Measurements from ENCODE around the gene OPRM1.
"Not testable (repeated sequence)": the region's sequence is repeated elsewhere in the genome, so short reads cannot be mapped to it uniquely, and the experiment has no call there.

Gene OPRM1

GRCh38 chr6:154213782-154214181 lies 174.7 kb downstream of the OPRM1 start:
- DNase-seq, result no peak

DNA sequence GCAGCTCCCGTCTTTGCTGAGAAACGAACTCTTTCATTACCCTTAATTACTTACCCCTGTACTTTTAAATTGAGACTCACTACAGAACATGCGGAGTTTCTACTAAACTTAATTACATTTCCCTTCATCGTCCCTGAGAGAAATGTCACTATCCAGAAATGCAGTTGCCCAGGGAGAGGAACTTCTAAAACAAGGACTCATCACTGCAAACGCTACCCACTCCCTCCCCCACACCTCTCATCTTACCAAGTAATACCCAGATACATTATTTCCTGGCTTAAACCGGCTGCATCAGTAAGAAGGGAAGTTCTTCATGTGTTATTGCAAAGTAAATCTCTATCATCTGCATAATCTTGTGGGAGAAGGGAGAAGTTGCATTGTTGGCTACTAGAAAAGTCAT lies 179.3 kb downstream of the OPRM1 start:
- DNase-seq, result no peak

- DNase-seq, result no peak
Observed at GRCh38 chr6:154218787-154219186, 179.7 kb downstream of the OPRM1 start.

GRCh38 chr6:154219250-154219649 lies 180.2 kb downstream of the OPRM1 start:
- DNase-seq, result no peak

DNA sequence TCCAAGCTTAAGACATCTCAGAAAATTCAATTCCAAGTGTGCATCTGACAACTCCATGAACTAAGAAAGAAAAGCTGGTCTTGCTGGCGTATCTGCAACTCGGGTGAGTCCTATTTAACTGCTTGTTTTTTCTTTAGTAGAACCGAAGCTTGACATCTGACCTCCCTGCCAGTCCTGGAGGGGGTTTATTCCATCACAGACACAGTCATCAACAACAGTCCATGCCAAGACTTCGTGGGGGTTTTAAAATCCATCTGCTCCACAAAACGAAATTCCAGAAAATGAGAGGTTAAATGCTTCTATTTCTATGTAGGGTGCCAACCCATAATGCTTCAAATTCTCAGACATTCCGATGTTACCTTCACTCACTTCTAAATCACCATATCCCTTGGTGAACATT lies 183.7 kb downstream of the OPRM1 start:
- no peak for DNase-seq

DNA sequence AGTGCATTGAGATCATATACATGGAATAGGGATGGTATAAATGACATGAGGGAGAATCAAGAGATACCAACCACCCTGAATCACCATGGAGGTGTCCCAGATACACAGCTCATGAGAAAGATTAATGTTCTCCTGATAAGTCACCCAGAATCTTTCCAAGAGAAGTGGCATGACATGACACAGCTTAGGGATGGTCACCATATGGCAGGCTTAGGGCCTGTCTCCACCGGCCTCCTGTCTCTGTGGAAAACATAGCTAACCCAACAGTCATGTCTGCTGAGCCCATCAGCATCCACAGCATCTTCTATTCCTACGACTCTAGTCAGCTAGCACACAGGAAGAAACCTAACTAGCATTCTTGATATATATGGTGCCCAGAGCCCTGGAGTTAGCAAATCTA lies 184.3 kb downstream of the OPRM1 start:
- no peak for DNase-seq

DNA sequence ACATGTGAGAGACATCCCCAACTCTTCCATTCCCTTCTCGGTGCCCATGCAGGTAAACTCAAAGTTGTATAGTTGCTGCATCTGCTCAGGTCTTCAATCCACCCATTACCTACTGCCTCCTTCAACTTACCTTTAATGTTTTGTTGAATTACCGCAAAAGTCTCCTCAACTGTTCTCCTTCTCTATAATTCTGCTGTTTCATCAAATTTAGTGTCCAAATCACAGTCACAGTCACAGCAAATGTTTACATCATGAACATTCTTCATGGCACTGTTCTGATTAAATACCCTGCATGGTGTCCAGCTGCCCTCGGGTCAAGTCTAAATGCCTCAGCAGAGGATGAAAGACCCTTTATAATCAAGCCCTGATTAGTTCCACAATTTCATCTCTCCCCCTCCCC lies 187.4 kb downstream of the OPRM1 start:
- no peak for DNase-seq

- DNase-seq, result no peak
Observed at GRCh38 chr6:154227862-154228520, 189.0 kb downstream of the OPRM1 start.

GRCh38 chr6:154228521-154228905 lies 189.5 kb downstream of the OPRM1 start:
- no peak for DNase-seq

DNA sequence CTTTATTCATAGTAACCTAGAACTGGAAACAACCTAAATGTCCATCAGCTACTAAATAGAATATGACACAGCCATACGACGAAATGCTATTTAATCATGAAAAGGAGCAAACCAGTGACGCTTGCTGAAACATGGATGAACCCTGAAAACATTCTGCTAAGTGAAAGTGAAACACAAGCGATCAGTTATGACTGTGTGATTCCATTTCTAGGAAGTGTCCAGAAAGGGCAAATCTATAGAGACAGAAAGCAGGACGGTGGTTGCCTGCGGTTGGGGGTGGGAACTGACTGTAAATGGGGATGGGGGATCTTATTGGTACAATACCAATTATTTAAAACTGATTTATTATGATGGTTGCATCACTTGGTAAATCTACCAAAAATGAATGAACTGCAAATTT lies 190.7 kb downstream of the OPRM1 start:
- no peak for DNase-seq

DNA sequence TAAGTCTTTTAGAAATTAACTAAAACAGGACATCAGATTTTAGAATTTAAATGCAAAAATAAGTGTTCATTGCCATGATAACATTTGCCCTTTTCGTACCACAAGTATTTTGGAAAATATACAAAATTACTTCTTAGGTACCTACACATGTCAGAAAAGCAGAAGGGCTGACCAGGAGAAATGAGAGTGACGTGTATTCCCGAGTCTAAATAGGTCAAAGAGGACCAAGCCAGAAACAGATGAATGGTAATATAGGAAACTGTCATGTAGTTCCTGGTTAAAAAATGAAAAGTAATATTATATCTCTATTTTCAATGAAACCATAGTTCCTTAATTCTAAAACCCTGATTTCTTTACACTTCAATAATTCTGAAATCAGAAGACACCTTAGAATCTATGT lies 191.4 kb downstream of the OPRM1 start:
- DNase-seq, result no peak

DNA sequence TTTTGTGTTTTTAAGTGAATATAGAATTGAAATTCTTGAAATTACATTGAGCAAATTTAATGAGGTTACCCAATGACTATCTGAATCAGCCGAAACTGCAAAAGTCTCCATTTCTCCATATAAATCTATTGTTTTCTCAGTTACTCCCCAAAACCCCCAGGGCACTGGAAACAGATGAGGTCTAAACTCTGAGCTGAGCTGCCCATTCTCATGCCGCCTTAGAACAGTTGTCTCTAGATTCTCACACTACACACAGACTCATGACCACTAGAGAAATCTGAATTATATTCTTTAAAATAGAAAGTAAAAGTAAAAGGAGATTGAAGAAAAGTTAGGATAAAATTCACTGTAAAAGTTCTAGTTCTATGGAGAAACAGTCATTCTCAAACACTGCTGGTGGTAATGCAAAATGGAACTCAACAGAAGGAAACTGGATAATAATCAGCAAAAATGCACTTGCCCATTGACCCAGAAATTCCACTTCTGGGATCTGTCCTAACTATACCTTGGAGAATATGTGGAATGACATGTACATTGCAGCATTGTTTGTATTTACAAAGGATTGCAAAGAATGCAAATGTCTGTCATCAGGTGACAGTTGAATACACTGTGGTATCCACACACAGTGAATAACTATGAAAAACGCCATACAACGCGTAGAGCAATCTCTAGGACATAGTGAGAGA lies 192.0 kb downstream of the OPRM1 start:
- DNase-seq, result no peak

GRCh38 chr6:154232013-154232910 lies 193.2 kb downstream of the OPRM1 start:
- no peak for DNase-seq

DNA sequence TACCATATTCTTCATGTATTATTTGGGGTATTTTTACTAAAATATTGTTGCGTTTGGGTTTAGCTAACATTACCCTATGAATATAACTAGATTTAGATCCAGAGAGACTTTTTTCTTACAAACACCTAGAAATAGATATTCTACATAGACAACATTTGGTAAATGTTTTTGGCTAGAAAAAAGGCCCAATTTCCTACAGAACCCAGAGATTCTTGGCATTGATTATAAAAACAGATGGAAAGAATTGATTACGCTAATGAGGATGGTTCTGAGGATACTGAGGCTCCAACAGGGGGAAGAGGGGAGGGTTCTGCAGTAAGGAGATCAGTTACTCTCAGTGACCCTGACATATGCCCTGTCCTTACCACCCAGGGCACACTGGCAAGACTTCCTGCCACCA lies 194.3 kb downstream of the OPRM1 start:
- DNase-seq, result no peak

DNA sequence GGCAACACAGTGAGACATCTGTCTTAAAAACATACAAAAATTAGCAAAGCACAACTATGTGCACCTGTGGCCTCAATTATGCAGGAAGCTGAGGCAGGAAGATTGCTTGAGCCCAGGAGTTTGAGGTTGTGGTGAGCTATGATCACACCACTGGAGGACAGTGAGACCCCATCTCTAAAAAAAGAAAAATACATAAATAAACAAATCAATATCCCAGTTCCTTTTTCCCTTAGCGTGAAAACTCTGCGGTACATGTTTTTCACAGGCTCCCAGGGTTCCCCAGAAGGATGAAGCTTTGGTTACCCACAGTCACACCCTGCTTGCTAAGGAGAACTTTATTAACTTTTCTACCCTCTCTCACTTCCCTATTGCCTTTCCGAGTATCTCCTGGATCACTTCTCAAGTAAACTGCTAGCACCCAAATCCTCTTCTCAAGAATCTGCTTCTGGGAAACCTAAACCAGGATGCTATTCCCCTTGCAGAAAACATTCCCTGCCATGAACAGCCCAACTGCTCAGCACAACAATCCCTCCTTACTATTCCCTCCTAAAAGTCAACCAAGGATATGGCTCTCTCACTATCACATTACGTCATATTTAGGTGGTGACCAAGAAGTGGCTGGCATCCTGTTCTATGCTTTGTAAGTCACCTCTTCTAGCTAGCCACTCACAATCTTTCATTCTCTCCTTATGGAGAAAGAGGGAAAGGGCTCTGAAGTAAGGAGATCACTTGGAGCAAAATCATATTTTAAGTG lies 195.2 kb downstream of the OPRM1 start:
- no peak for DNase-seq

DNA sequence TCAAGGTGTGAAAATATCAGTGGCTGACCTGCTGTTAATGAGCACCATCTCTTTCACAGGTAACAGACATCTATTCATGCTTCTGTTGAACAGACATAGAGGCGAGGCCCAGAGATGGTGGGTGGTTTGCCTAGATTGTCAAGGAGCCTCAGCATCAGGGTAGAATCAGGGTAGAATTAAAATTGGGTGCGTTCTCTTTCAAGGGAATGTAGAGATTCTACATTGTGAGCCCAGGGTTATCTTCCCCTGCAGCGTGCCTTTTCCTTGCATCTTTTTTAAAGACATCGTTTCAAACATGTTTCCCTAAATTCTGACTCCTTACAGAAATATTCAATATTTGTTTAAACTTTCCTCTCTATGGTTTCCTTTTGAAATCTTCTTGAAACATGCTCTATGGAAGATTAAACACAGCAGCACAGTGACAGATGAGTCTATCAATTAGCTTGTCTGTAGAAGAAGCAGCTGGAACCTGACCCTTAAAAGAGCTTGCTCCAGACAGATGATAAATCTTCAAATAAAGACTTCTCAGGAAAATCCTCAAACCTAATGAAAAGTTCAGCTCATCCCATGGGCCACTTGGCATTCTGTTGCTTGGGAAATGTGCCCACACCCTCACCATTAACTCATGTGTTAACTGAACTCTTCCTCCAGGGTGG lies 197.7 kb downstream of the OPRM1 start:
- DNase-seq, result no peak

- no peak for DNase-seq
Observed at GRCh38 chr6:154238831-154239230, 199.8 kb downstream of the OPRM1 start.

DNA sequence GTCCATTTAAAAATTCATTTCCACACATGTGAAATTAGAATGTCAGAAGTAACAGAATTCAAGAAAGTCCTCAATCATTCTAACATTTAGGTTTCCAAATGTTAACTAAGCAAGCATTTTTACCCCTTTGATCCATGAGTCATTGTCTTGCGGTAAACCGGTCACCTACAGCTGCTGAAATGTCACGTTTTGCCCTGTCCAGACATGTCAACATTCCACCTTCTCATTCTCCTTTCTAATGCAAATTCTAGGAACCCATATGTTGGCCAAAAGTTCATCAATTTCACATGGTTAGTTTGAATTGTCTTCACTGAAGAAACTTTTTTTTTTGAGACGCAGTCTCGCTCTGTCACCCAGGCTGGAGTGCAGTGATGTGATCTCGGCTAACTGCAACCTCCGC lies 200.4 kb downstream of the OPRM1 start:
- no peak for DNase-seq

GRCh38 chr6:154241061-154241460 lies 202.0 kb downstream of the OPRM1 start:
- not testable (repeated sequence) for DNase-seq

GRCh38 chr6:154241581-154241980 lies 202.5 kb downstream of the OPRM1 start:
- DNase-seq, result no peak

DNA sequence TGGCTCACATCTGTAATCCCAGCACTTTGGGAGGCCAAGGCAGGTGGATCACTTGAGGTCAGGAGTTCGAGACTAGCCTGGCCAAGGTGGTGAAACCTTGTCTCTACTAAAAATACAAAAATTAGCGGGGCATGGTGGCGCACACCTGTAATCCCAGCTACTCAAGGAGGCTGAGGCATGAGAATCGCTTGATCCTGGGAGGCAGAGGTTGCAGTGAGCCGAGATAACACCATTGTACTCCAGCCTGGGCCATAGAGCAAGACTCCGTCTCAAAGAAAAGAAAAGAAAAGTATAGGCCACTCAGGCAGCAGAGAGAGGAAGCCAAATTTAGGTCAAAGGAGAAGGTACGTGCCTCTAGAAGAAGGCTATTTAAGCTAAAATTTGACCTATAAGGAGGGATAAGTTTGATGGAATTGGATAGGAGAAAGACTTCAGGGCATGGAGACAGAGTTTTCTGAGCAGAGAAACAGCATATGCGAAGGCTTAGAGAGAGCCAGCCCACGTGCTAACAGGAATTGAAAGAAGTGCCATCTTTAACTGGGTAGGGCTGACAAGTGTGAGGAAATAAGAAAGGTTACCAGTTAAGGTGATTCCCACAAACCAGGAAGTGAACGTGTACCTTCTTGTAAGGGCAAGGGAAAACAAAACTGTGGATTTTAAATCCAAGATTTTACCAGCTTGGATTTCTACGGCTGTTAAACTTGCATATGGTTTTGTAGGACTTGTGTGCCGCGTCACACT lies 203.7 kb downstream of the OPRM1 start:
- no peak for DNase-seq

All from SHP77 treated with DMSO at 0.1 percent for 48 hours (cell line).